ENCODE results near the gene GTF2IRD1. TPM values are rescaled to one million over a fixed set of nuclear protein-coding genes. Genes with fewer than 3 reads are reported as not detected.
A peak's percentile ranks its signal among the peaks of the same experiment; 100 is the strongest.

GTF2IRD1 gene
- total and polyA plus RNA-seq, 2 of the 13 experiments (the other 11 are each of a cell fraction or from before 2014, with no cell fraction given) = 16.5 to 26.7 TPM

GRCh38 chr7:74417419-74417971 is 36.2 kb upstream of the GTF2IRD1 start (continued):
- TF ChIP-seq ZNF800 (CRISPR knock-in tag; IDR thresholded peaks at IDR 0.05) (no peak), FOXO4 (CRISPR knock-in tag; conservative IDR thresholded peaks at IDR 0.05) (no peak), GPBP1L1 (CRISPR knock-in tag; IDR thresholded peaks at IDR 0.05) (no peak), RELA (CRISPR knock-in tag; IDR thresholded peaks at IDR 0.05) (no peak), ZNF749 (CRISPR knock-in tag; IDR thresholded peaks at IDR 0.05; ENCODE audit: borderline replicate concordance) (no peak), SMAD3 (CRISPR knock-in tag; IDR thresholded peaks at IDR 0.05) (no peak), MTERF4 (CRISPR knock-in tag; IDR thresholded peaks at IDR 0.05) (no peak), ZNF841 (CRISPR knock-in tag; IDR thresholded peaks at IDR 0.05; ENCODE audit: borderline replicate concordance) (no peak), JUNB (CRISPR knock-in tag; IDR thresholded peaks at IDR 0.05; ENCODE audit: borderline replicate concordance) (no peak), SNAPC4 (CRISPR knock-in tag; IDR thresholded peaks at IDR 0.05) (no peak), ZNF562 (CRISPR knock-in tag; IDR thresholded peaks at IDR 0.05; ENCODE audit: borderline replicate concordance) (no peak), BORCS8-MEF2B (CRISPR knock-in tag; IDR thresholded peaks at IDR 0.05) (peak; percentile 83), JUN (CRISPR knock-in tag; IDR thresholded peaks at IDR 0.05) (no peak), ZNF460 (CRISPR knock-in tag; IDR thresholded peaks at IDR 0.05; ENCODE audit: borderline replicate concordance) (no peak), CENPX (CRISPR knock-in tag; IDR thresholded peaks at IDR 0.05) (no peak), ZBTB25 (CRISPR knock-in tag; IDR thresholded peaks at IDR 0.05) (no peak), ZFP37 (CRISPR knock-in tag; IDR thresholded peaks at IDR 0.05; ENCODE audit: borderline replicate concordance) (no peak), BRCA1 (CRISPR knock-in tag; IDR thresholded peaks at IDR 0.05) (no peak)
